ENCODE measurements around the gene DNAJB4.
"Not testable (repeated sequence)": the region's sequence is repeated elsewhere in the genome, so short reads cannot be mapped to it uniquely, and the experiment has no call there.

The DNAJB4 gene

GRCh38 chr1:78040484-78041089, 35.8 kb downstream of the DNAJB4 start:
- no peak for DNase-seq

GRCh38 chr1:78043436-78043835, 38.7 kb downstream of the DNAJB4 start:
- DNase-seq: no peak

GRCh38 chr1:78044796-78045562, 40.2 kb downstream of the DNAJB4 start:
- no peak for DNase-seq

- DNase-seq: no peak
Measured at GRCh38 chr1:78045563-78045925, 40.8 kb downstream of the DNAJB4 start.

GRCh38 chr1:78045926-78046778, 41.4 kb downstream of the DNAJB4 start, which contains the start of gene GIPC2:
Gene GIPC2 (plus strand): TSS chr1:78045966. CDS start chr1:78046095, 129 bp downstream.
- DNase-seq: no peak

GRCh38 chr1:78047106-78047505, 42.4 kb downstream of the DNAJB4 start:
- no peak for DNase-seq

GRCh38 chr1:78047631-78048030, 42.9 kb downstream of the DNAJB4 start:
- no peak for DNase-seq

GRCh38 chr1:78048446-78048845, 43.7 kb downstream of the DNAJB4 start:
- no peak for DNase-seq

- no peak for DNase-seq
Measured at GRCh38 chr1:78049396-78049795, 44.7 kb downstream of the DNAJB4 start.

GRCh38 chr1:78051005-78051404, 46.3 kb downstream of the DNAJB4 start:
- no peak for DNase-seq

- DNase-seq: no peak
Measured at GRCh38 chr1:78052685-78053405, 48.1 kb downstream of the DNAJB4 start.

GRCh38 chr1:78053498-78053897, 48.8 kb downstream of the DNAJB4 start:
- no peak for DNase-seq

GRCh38 chr1:78054559-78054958, 49.8 kb downstream of the DNAJB4 start:
- DNase-seq: no peak

- DNase-seq: no peak
Measured at GRCh38 chr1:78054972-78055371, 50.2 kb downstream of the DNAJB4 start.

GRCh38 chr1:78055565-78056132, 50.9 kb downstream of the DNAJB4 start:
- no peak for DNase-seq

GRCh38 chr1:78058670-78059069, 53.9 kb downstream of the DNAJB4 start:
- no peak for DNase-seq

- DNase-seq: no peak
Measured at GRCh38 chr1:78060857-78061563, 56.3 kb downstream of the DNAJB4 start.

- DNase-seq: peak; percentile 65
Measured at GRCh38 chr1:78061825-78062523, 57.2 kb downstream of the DNAJB4 start.

- not testable (repeated sequence) for DNase-seq
Measured at GRCh38 chr1:78064886-78065285, 60.1 kb downstream of the DNAJB4 start.
